LoVo (cell line): ENCODE results near the gene CBL.
"Not testable (repeated sequence)": the region's sequence is repeated elsewhere in the genome, so short reads cannot be mapped to it uniquely, and the experiment has no call there.

Experiments used
- DNase-seq: peaks from one replicate; pipeline ENCODE4 v3.0.0-alpha.2; 2016; ENCODE audit warnings: low spot score

Gene CBL

DNA sequence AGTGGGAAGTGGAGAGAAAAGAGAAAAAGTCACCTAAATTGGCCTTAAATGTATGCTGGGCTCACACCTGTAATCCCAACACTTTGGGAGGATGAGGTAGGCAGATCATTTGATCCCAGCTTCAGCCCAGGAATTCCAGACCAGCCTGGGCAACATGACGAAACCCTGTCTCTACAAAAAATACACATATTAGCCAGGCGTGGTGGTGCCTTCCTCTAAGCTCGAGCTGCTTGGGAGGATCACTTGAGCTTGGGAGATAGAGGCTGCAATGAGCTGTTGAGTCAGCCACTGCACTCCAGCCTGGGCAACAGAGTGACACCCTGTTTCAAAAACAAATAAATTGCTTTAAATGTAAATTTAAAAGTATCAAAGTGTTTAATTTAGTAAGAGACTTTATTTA lies 3.9 kb downstream of the CBL start:
- no peak for DNase-seq

DNA sequence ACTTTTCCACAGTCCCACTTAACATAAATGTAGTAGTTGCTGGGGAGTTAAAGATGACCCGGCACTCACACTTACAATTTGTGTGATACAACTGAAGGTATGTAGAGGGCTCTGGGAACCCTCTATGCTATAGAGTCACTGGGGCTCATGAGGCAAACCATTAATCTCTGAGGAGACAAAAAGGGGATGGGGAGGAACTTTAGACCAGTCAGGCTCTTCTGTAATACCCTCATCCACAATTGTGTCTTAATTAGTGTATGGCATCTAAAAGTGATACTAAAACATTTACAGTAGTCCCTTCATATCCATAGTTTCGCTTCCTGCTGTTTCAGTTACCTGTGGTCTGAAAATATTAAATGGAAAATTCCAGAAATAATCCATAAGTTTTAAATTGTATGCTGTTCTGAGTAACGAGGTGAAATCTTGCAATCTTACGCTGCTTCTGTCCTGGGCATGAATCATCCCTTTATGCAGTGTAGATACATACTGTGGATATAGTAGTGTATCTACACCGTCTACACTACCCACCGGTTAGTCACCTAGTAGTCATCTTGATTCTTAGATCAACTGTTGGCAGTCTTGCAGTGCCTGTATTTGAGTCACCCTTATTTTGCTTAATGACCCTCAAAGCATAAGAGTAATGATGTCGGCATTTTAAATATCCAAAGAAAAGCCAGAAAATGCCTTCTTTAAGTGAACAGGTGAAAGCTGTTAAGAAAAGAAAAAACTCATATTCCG lies 12.2 kb downstream of the CBL start:
- DNase-seq: peak; percentile 65

DNA sequence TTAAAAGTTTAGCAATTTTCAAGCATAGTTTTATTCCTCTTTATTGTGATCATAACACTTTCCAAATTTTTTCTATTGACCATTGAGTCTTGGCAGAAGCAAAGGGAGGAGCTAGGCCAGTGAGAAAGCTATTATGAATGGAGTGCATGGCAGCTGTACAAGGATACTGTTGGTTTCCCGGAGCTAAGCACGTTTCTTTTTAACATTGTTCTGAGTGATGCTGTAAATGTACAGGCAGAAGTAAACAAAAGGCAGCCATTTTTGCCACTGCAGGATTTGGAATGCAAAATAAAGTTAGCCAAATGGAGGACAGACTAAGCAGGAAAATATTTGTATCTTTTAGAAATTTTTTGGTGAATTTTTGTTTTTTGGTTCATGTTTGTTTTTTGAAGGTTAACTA lies 16.2 kb downstream of the CBL start:
- DNase-seq: no peak

DNA sequence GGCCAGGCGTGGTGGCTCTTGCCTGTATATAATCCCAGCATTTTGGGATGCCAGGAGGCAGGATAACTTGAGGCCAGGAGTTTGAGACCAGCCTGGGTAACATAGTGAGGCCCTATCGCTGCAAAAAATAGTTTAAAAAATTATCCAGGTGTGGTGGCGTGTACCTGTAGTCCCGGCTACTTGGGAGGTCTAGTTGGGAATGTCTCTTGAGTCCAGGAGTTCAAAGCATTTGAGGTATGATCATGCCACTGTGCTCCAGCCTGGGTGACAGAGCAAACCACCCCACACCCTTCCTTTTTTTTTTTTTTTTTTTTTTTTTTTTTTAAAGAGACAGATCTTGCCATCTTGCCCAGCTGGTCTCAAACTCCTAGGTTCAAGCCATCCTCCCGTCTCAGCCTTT lies 16.8 kb downstream of the CBL start:
- DNase-seq: no peak

DNA sequence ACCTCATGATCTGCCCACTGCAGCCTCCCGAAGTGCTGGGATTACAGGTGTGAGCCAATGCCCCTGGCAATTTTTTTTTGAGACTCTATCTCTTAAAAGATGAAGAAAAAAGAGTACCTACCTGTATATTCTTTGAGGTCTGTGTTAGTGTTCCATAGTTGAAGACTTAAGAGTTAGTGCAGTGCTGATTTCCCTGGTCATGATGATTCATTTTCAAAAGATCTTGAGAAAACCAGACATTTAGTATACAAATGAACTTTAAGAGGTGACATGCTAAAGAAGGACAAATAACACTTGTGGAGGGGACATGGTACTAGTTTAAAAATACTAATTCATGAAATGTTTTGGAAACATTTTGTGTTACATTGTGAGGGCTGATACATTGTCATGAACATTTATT lies 17.7 kb downstream of the CBL start:
- DNase-seq: no peak

DNA sequence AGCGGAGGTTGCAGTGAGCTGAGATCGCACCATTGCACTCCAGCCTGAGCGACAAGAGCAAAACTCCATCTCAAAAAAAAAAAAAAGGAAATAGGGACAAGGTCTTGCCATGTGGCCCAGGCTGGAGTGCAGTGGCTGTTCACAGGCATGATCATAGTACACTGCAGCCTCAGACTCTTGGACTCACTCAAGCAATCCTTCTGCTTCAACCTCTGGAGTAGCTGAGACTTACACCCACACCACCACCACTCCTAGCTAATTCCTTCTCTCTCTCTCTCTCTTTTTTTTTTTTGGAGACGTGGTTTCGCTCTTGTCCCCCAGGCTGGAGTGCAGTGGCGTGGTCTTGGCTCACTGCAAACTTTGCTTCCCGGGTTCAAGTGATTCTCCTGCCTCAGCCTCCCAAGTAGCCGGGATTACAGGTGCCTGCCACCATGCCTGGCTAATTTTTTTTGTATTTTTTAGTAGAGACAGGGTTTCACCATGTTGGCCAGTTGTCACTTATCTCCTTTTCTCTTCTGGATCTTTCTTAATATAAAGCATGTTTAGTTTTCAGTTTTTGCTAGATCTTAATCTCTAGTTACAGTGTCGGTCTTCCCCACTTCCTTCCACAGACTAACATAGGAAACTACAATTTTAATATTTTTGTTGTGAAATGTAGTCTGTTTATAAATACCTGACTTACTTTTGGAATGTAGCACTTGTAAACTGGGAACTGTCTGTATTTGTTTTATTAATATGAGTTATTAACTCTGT lies 22.6 kb downstream of the CBL start:
- DNase-seq: not testable (repeated sequence)

DNA sequence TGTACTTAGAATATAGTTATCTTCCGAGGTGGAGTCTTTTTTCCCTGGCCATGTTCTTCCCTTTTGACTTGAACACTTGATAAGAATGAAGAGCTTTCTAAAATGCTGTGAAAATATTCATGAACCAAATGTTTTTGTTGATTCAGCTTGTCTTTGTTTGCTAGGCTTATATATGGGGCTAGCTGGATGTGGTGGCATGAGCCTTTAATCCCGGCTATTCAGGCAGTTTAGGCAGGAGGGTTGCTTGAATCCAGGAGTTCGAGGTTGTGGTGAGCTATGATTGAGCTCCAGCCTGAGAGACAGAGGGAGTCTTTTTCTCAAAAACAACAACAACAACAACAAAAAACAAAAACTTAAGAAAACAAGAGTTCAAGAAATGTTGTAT lies 23.1 kb downstream of the CBL start:
- DNase-seq: no peak

DNA sequence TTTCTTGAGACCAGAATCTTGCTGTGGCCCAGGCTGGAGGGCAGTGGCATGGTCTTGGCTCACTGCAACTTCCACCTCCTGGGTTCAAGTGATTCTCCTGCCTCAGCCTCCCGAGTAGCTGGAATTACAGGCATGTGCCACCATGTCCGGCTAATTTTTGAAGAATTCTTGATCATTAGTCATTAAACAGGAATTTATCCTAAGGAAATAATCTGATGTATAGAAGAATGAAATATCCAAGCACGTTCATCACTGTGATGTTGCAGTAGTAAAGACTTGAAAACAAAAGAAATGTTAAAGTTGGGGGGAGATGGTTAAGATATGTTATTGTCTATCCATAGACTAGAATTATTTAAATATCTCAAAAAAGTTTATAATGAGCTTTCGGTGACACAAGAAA lies 23.6 kb downstream of the CBL start:
- DNase-seq: no peak

DNA sequence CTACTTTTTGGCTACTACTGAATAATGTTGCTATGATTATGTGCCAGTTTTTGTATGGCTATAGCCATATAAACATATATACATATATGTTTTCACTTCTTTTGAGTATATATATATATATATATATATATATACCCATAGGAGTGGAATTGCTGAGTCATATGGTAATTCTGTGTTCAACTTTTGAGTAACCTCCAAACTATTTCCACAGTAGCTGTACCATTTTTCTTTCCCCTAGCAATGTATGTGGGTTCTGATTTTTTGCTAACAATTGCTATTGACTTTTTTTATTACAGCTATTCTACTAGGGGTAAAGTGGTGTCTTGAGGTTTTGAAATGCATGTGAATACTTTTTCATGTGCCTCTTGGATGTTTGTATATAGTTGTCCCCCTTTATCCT lies 30.4 kb downstream of the CBL start:
- DNase-seq: no peak

DNA sequence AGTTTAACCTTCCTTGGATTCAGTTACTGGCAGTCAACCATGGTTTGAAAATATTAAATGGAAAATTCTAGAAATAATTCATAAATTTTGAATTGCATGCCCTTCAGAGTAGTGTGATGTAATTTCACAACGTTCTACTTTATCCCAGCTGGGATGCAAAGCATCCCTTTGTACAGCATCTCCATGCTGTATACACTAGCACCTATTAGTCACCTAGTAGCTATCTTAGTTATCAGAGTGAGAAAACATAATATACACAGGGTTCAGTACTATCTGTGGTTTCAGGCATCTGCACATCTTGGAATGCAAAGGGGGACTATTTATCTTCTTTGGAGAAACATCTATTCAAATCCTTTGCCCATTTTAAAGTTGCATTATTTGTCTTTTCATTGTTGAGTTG lies 30.8 kb downstream of the CBL start:
- no peak for DNase-seq

DNA sequence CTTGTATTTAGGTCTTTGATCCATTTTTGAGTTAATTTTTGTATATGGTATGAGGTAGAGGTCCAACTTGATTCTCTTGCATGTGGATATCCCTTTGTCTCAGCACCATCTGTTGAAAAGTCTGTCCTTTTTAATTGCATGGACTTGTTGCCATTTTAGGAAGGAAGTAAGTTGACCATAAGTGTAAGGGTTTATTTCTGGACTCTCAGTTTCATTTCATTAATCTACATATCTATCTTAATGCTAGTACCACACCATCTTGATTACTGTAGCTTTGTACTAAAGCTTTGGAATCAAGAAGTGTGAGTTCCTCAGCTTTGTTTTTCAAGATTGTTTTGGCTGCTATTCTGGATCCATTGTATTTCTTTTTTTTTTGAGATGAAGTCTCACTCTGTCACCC lies 31.4 kb downstream of the CBL start:
- no peak for DNase-seq

DNA sequence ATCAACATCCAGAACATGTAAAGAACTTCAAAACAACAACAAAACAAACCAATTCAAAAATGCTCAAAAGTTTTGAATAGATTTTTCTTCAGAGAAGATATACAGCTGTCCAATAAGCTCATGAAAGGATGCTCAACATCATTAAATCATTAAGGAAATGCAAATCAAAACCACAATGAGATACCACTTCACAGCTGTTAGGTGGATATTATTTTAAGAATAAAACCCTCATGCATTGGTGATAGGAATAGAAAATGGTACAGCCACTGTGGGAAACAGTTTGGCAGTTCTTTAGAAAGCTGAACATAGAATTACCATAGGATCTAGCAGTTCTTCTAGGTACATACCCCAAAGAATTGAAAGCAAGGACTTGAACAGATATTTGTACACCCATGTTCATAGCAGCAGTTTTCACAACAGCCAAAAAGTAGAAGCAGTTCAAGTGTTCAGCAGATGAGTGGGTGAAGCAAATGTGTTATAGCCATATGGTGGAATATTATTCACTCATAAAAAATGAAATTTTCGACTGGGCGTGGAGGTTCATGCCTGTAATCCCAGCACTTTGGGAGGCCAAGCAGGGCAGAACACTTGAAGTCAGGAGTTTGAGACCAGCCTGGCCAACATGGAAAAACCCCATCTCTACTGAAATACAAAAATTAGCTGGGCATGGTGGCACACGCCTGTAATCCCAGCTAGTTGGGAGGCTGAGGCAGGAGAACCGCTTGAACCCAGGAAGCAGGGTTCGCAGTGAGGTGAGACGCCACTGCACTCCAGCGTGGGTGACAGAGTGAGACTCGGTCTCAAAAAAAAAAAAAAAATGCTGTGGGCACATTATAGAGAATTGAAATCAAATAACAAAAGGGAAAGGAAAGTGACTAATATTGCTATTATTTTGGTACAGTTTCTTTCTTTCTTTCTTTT lies 42.9 kb downstream of the CBL start:
- no peak for DNase-seq

DNA sequence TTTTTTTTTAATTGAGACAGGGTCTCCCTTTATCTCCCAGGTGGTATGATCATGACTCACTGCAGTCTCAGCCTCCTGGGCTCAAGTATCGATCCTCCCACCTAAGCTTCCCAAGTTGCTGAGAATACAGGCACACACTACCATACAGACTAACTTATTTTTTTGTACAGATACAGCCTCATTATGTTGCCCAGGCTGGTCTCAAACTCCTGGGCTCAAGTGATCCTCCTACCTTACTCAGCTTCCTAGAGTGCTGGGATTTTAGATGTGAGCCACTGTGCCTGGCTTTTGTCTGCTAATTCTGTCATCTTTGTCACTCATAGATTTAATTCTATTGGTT lies 43.5 kb downstream of the CBL start:
- DNase-seq: no peak

DNA sequence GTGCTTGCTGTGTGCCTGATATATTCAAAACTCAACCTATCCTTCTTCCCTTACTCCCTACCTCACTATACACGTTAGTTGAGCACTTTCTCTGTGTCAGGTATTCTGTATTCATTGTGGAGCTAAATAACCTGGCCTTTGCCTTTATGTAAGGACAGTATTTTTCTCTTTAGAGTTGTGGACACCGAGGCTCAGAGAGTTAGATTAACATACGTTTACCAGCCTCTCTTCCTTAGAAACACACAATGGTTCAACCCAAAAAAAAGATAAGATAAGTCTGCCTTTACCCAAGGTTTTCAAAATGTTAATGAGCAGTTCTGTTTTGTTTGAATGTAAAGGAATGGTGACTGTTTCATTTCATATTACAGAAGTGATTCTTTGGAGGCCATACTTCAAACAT lies 45.0 kb downstream of the CBL start:
- DNase-seq: no peak

DNA sequence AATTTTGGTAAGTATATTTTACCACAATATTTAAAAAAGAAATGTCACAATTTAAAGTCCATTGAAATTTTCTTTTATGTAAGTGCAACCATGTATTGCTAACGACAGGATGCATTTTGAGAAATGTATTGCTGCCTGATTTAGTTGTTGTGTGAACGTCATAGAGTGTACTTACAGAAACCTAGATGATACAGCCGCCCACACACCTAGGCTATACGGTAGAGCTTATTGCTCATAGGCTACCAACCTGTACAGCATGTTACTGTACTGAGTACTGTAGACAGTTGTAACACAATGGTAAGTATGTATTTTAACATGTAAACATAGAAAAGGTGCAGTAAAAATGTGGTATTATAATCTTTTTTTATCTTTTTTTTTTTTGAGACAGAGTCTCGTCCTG lies 48.1 kb downstream of the CBL start:
- DNase-seq: no peak

DNA sequence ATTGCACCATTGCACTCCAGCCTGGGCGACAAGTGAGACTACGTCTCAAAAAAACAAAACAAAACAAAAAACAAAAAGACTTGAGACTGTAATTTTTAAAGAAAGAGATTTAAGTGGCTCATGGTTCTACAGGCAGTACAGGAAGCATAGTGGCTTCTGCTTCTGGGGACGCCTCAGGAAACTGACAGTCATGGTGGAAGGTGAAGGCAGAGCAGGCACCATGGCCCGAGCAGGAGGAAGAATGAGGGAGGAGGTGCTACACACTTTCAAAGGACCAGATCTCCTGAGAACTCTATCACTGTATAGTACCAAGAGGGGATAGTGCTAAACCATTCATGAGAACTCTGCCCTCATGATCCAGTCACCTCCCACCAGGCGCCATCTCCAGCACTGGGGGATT lies 52.0 kb downstream of the CBL start:
- DNase-seq: no peak

DNA sequence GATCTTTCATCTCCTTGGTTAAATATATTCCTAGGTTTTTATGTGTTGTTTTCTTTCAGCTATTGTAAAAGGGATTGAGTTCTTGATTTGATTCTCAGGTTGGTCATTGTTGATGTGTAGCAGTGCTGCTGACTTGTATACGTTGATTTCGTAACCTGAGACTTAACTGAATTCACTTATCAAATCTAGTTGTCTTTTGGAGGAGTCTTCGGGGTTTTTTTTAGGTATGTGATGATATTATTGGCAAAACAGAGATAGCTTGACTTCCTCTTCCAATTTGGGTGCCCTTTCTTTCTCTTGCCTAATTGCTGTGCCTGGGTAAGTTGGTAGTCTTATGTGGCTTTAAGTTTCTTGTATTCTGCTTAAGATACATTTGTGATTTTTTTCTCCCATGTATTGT lies 52.8 kb downstream of the CBL start:
- no peak for DNase-seq

DNA sequence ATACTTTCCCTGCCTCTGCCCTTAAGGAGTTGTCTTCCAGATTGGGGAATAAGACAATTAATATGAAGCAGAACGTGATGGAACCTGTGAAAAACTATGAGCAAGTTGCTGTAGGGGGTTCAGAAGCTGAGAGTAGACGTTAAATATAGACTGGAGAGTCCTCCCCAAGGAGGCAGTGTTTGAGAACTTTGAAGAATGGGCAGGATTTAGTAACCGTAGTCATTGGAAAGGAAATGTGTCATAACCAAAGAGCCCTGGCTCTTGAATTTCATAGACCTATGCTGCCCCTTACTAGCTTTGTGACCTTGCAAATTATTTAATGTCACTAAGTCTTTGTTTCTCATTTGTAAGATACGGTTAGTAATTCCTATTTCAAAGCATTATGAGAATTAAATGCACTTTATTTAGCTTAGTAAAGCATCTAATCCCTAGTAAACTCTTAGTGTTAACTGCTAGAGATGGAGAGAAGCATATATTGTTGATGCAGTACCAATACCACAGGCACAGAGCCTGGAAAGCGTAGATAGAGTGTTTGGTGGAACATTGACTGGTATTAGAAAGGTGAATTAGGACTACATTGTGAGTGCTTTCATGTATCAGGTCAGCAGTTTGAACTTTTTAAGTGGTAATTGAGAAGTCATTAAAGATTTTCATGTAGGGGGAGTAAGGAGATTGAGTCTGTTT lies 56.7 kb downstream of the CBL start:
- DNase-seq: no peak

DNA sequence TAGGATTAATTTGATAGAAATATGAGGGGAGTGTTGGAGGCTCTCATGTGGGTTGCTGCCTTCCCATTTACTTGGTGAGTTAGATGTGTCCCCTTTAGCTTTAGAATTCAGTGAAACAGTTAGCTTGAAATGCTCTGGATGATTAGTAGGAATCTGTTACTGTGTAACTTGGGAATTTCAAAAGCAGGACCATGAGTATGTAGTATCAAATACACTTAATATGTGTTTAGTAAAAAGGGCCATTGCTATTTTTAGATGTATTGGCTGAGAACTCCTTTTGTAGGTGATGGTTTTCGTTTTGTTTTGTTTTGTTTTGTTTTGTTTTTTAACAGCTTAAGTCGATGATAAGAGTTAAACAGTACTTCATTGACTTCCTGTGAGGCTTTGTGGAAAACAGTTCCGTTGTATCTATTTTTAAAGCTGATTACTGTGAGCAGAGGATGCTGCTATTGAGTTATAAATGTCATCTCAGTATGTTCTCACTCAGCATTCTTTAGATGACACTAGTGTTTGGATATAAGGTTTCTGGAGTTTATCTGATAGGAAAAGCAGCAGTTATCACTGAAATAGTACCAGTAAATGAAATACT lies 57.3 kb downstream of the CBL start:
- no peak for DNase-seq

DNA sequence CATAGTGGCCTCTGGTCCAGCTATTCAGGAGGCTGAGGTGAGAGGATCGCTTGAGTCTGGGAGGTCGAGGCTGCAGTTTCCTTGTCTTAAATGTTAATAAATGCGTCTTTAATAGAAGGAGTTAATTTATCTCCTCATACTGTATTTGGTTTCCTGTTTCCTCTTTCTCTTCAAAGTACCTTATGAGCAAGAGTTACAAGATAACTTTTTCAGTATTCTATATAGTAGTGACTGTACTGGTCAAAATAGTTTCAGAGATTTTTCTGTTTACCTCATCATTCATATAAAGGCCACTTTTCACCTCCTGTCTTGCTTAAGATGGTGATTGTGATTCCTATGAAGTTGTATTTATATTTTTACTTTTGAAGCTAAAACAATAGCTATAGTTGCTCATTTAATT lies 59.9 kb downstream of the CBL start:
- DNase-seq: no peak

DNA sequence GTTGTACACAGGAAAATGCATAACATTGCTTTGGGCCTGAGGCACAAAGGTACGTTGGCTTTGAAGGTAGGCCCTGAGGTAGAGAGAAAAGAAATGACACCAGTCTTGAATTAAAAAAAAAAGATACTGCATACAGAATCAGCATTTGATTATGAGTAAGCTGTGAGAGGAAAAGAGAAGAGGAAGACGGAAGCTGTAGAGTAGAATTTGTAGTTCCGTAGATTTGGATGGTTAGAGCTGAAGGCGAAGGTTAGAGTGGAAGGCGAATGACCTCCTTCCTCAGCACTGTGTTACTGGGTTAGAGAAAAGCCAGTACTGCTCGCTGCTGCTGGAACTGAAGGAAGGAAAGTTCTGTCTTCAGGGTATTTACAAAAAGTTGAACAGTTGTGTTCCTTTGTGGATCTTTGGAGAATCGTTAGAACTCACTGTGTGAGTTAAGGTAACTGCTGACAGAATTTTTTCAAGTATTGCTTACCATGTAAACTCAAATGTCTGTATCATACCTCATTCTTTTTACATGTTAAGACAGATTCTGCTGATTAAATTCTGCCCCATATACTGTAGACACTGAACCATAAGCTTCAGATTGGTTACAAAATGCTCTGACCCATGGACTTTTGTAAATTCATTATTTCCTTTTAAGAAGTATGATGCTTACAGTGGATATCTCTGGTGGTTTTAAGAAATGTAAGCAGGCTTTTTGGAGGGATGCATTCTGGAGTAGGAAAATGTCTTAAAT lies 60.5 kb downstream of the CBL start:
- no peak for DNase-seq
